A673 (cell line): Measurements from ENCODE around the gene TUBA4A. TPM values are rescaled to one million over a fixed set of nuclear protein-coding genes. Genes with fewer than 3 reads are reported as not detected.
A peak's percentile ranks its signal among the peaks of the same experiment; 100 is the strongest.

Experiments
- BruUV-seq: library from RNA; stranded (reverse); fragments of 400-500 nt; replicated peaks from 2 replicates; lab custom pipeline; 2021; lab: Mats Ljungman, UMichigan
- CTCF ChIA-PET: fragments of 300-600 bp; sonication (Branson Sonifier 250); formaldehyde crosslinking; loops from one replicate; lab custom pipeline; 2022; ENCODE audit warnings: antibody characterized with exemption; lab: Charles Lee
- POLR2A ChIA-PET: fragments of 300-600 bp; sonication (Branson Sonifier 250); formaldehyde crosslinking; loops from one replicate; lab custom pipeline; 2022; ENCODE audit warnings: antibody characterized with exemption; ENCODE audit not compliant: low non-redundant PET; lab: Charles Lee
- DNase-seq: peaks from one replicate; pipeline ENCODE4 v3.0.0-alpha.2; 2015; ENCODE audit warnings: low spot score
- H3K27ac ChIP-seq: fragments of 200-600 bp; sonication (generic); 2 replicates; pipeline ENCODE4 v1.5.1; 2016; ENCODE audit warnings: mixed run types, low read depth, mild to moderate bottlenecking, mixed read lengths, antibody characterized with exemption, low read length; ENCODE audit not compliant: poor library complexity, severe bottlenecking
- H3K27me3 ChIP-seq: fragments of 200-600 bp; sonication (generic); replicated peaks from 2 replicates; pipeline ENCODE4 v1.6.1; 2017; ENCODE audit warnings: mixed run types, low read depth, mild to moderate bottlenecking, mixed read lengths, antibody characterized with exemption, low read length; ENCODE audit not compliant: insufficient read depth, poor library complexity
- H3K36me3 ChIP-seq: fragments of 200-600 bp; sonication (generic); 2 replicates; pipeline ENCODE4 v1.6.1; 2016; ENCODE audit warnings: mixed run types, mild to moderate bottlenecking, mixed read lengths, antibody characterized with exemption, low read length; ENCODE audit not compliant: insufficient read depth, poor library complexity, severe bottlenecking
- H3K4me1 ChIP-seq: fragments of 200-600 bp; sonication (generic); 2 replicates; pipeline ENCODE4 v1.6.1; 2017; ENCODE audit warnings: mixed run types, mild to moderate bottlenecking, mixed read lengths, antibody characterized with exemption, low read length; ENCODE audit not compliant: insufficient read depth, poor library complexity, severe bottlenecking
- H3K4me3 ChIP-seq: fragments of 200-600 bp; sonication (generic); 2 replicates; pipeline ENCODE4 v1.5.1; 2016; ENCODE audit warnings: low read depth, mixed run types, mild to moderate bottlenecking, mixed read lengths, low read length; ENCODE audit not compliant: poor library complexity, severe bottlenecking
- H3K9me3 ChIP-seq: fragments of 200-600 bp; sonication (generic); 2 replicates; pipeline ENCODE4 v1.6.1; 2016; ENCODE audit warnings: mixed run types, low read depth, mild to moderate bottlenecking, mixed read lengths, antibody characterized with exemption, low read length; ENCODE audit not compliant: poor library complexity, severe bottlenecking
- EZH2 ChIP-seq: fragments of 200-600 bp; sonication (generic); IDR thresholded peaks from 2 replicates; pipeline ENCODE4 v1.6.1; 2017; ENCODE audit warnings: borderline replicate concordance, low read depth, mild to moderate bottlenecking, mixed read lengths, antibody characterized with exemption, low read length; ENCODE audit not compliant: poor library complexity, severe bottlenecking
- intact Hi-C: fragments of 100-400 bp; cut with micrococcal nuclease; formaldehyde crosslinking; loops from one replicate; pipeline ENCODE4 v1.10.0; 2022; ENCODE audit not compliant: unreplicated experiment
- total RNA-seq: library from RNA; stranded (reverse); gene quantifications from 2 replicates; pipeline ENCODE4 v1.2.3, GENCODE V29; 2021
- TF ChIP-seq, protein P1 (sequence below): fragments of 300-800, 200-600 bp; sonication (generic); conservative IDR thresholded peaks from 2 replicates; pipeline ENCODE4 v1.5.1; 2017; ENCODE audit warnings: low read depth, mild to moderate bottlenecking, antibody characterized with exemption, low read length, moderate library complexity, mixed read lengths

Gene TUBA4A
- total RNA-seq, 1 experiment from 2014 or later: 68.0 TPM

DNA sequence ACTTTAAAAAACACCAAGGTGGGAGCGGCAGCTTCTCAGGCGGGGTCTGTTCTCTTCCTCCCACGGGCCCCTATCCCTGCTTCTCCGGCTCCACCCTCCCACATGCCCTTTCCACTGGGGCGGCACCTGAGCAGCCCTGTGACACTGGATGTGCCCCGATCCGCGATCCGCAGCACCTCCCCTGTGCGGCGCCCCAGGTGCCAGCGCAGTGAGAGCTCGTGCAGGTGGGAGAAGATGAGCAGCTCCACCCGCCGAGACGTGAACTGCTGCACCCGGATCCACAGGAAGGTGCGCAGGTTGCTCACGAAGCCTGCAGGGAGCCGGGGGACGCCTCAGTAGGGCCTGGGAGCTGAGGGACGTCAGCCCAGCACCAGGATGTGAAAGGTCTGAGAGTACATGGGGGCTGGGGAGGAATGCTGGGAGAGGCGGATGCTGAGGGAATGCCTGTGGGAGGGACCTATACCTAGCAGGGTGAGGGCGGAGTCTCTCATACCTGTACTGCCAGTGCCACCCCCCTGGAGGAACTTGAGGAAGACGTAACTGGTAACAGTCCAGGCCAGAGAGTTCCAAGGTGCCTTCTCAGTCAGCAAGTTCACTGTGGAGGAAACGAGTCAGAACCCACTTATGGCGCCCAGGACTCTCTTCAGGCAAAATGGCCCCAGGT is 37.7 kb downstream of the TUBA4A start:
- H3K4me1 ChIP-seq: peaks cover 23% of the 10 kb centered on the region
- peak overlapping the region; percentile 91 for H3K27ac ChIP-seq
- peak overlapping the region; percentile 66 for H3K4me3 ChIP-seq
- no peaks in the 10 kb centered on the region for H3K9me3 ChIP-seq
- DNase-seq: no peak
- TF ChIP-seq, protein P1, sequence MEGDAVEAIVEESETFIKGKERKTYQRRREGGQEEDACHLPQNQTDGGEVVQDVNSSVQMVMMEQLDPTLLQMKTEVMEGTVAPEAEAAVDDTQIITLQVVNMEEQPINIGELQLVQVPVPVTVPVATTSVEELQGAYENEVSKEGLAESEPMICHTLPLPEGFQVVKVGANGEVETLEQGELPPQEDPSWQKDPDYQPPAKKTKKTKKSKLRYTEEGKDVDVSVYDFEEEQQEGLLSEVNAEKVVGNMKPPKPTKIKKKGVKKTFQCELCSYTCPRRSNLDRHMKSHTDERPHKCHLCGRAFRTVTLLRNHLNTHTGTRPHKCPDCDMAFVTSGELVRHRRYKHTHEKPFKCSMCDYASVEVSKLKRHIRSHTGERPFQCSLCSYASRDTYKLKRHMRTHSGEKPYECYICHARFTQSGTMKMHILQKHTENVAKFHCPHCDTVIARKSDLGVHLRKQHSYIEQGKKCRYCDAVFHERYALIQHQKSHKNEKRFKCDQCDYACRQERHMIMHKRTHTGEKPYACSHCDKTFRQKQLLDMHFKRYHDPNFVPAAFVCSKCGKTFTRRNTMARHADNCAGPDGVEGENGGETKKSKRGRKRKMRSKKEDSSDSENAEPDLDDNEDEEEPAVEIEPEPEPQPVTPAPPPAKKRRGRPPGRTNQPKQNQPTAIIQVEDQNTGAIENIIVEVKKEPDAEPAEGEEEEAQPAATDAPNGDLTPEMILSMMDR: no peak
- TF ChIP-seq EZH2: no peak
- intact Hi-C loops: loop anchor here (5.0 kb wide), 1 partner anchor 39 kb away; the partner anchor contains the start of genes CNPPD1 and RETREG2
- no peaks in the 10 kb centered on the region for H3K27me3 ChIP-seq
- ChIA-PET CTCF (no interaction called here), POLR2A (no interaction called here)
- H3K36me3 ChIP-seq: peaks cover 63% of the 10 kb centered on the region
- BruUV-seq: no TSS peak

DNA sequence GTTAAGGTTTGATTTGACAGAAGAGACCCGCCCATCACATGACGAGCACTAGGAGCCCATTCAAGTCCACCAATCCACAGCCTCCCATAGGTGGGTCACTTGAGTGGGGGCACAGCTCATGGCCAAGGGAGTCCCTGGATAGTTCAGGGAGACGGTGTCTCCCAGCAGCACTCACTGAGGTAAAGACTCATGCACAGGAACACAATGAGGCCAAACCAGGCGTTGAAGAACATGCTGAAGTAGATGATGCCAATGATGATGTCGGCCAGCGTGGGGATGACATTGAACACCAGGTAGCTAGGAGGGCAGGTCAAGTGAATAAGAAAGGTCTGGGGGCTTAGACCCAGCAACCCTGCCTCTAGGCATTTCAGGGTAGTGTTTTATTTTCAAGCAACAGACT is 38.9 kb downstream of the TUBA4A start:
- Histone ChIP-seq H3K9me3 (no peaks in the 10 kb centered on the region), H3K27me3 (no peaks in the 10 kb centered on the region), H3K36me3 (peaks cover 63% of the 10 kb centered on the region), H3K4me1 (peaks cover 23% of the 10 kb centered on the region), H3K27ac (no peak overlapping the region), H3K4me3 (no peak overlapping the region)
- CTCF ChIA-PET: no interaction called here
- BruUV-seq: no TSS peak
- no peak for DNase-seq
- POLR2A ChIA-PET: no interaction called here
- no peak for TF ChIP-seq EZH2
- TF ChIP-seq, protein P1: no peak
- intact Hi-C loops: loop anchor here (5.0 kb wide), 1 partner anchor 37 kb away; the partner anchor contains the start of genes CNPPD1 and RETREG2

DNA sequence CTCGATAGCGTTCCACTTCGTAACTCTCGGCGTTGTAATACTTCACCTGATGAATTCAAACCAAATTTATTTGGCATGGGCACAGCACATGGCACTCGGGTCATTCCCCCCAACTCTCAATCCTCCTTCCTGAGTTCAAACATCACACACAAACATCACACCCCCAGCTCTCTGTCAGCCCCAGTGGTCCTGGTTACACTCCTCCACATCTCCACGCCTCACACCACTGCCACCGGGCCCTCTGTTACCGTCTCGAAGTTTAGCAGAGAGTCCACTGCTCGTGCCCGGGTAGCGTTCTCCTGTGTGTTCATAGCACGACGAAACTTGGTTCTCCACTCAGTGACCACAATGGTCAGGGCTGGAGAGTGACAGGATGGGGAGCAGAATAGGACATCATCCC is 39.6 kb downstream of the TUBA4A start:
- peaks cover 65% of the 10 kb centered on the region for H3K36me3 ChIP-seq
- no peaks in the 10 kb centered on the region for H3K27me3 ChIP-seq
- H3K4me1 ChIP-seq: peaks cover 18% of the 10 kb centered on the region
- TF ChIP-seq, protein P1: no peak
- TF ChIP-seq EZH2: no peak
- no peak overlapping the region for H3K27ac ChIP-seq
- no peak for DNase-seq
- H3K9me3 ChIP-seq: no peaks in the 10 kb centered on the region
- no TSS peak for BruUV-seq
- intact Hi-C loops: no loop called here
- ChIA-PET CTCF (no interaction called here), POLR2A (no interaction called here)
- no peak overlapping the region for H3K4me3 ChIP-seq
